ENCODE results near the gene SMCO2. TPM values are rescaled to one million over a fixed set of nuclear protein-coding genes. Genes with fewer than 3 reads are reported as not detected.

Gene SMCO2
- total RNA-seq, 1 experiment from 2014 or later: 1.7 TPM

DNA sequence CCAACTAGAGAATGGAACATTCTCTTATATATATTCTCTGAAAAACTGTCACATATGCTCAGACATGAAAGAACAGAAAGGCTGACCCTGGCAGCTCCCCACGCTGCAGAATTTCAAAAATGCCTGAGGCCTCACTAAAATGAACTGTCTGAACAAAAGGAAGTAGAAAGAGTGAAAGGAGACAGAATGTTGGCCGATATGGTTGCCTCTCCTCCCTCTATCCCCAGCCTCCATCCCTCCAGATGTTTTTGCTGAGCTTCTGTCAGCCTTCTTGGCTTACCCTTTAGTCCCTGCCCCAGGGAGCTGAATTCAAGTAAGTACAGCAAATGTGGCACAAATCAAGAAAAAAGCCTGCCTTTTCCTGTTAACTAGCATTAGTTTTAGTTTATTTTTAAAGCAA lies 6.9 kb downstream of the SMCO2 start:
- no peaks in the 10 kb centered on the region for H3K79me2 ChIP-seq (ENCODE audit: low read length)
- no TSS peak for BruUV-seq (replicated peaks)
- ChIA-PET POLR2A (ENCODE audit: unreplicated experiment) (no interaction called here), CTCF (no interaction called here)
- H3K9me3 ChIP-seq (ENCODE audit: low read length): no peaks in the 10 kb centered on the region
- H4K20me1 ChIP-seq (ENCODE audit: low read length): no peaks in the 10 kb centered on the region
- no peak overlapping the region for H3K9ac ChIP-seq (ENCODE audit: low read length)
- intact Hi-C loops (cut with micrococcal nuclease): no loop called here
- ATAC-seq (no peak), DNase-seq (no peak)
- H3F3A ChIP-seq (ENCODE audit: low read length, unreplicated experiment): no peaks in the 10 kb centered on the region
- no peaks in the 10 kb centered on the region for H3K9me2 ChIP-seq (replicated peaks; ENCODE audit: low read length)
- H3K36me3 ChIP-seq (ENCODE audit: low read depth, low read length): no peaks in the 10 kb centered on the region
- no peak overlapping the region for H3K4me2 ChIP-seq (ENCODE audit: low read length)
- no peaks in the 10 kb centered on the region for H3K27me3 ChIP-seq (ENCODE audit: low read length)
- H3K4me3 ChIP-seq (ENCODE audit: low read length): no peak overlapping the region
- no peaks in the 10 kb centered on the region for H3K4me1 ChIP-seq (ENCODE audit: insufficient read depth, low read length)
- H3K27ac ChIP-seq (ENCODE audit: low read length): no peak overlapping the region
- H2AFZ ChIP-seq (ENCODE audit: low read length): no peak overlapping the region
- TF ChIP-seq, protein P1, sequence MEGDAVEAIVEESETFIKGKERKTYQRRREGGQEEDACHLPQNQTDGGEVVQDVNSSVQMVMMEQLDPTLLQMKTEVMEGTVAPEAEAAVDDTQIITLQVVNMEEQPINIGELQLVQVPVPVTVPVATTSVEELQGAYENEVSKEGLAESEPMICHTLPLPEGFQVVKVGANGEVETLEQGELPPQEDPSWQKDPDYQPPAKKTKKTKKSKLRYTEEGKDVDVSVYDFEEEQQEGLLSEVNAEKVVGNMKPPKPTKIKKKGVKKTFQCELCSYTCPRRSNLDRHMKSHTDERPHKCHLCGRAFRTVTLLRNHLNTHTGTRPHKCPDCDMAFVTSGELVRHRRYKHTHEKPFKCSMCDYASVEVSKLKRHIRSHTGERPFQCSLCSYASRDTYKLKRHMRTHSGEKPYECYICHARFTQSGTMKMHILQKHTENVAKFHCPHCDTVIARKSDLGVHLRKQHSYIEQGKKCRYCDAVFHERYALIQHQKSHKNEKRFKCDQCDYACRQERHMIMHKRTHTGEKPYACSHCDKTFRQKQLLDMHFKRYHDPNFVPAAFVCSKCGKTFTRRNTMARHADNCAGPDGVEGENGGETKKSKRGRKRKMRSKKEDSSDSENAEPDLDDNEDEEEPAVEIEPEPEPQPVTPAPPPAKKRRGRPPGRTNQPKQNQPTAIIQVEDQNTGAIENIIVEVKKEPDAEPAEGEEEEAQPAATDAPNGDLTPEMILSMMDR (conservative IDR thresholded peaks at IDR 0.05; ENCODE audit: low read depth, low read length): no peak

DNA sequence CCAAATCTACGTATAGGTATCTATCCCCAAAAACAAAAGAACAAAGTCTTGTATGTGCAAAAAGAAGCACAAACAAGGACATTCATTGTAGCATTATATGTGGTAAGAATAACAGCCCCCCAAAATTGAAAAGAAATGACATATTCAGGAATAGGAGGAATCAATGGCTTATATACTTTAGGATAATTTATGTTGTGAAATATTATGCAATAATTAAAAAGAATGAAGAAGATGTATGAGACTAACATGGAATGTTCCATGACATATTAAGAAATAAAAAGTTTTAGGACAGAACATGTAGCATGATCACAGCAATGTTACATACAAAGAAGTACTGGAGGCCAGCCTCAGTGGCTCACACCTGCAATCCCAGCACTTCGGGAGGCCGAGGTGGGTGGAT lies 9.1 kb downstream of the SMCO2 start:
- intact Hi-C loops (cut with micrococcal nuclease): no loop called here

DNA sequence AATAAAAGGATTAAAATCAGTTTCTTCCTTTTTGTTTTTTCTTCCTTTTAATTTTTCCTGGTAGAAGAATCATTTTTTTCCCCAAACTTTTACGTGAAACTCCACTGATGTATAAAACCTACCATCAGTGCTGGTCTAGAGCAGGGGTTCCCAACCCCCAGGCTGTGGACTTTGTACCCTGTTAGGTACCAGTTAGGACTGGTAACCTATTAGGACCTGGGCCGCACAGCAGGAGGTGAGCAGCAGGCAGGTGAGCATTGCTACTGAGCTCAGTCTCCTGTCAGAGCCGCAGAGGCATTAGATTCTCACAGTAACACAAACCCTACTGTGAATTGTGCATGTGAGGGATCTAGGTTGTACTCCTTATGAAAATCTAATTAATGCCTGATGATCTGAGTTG lies 10.1 kb downstream of the SMCO2 start:
- ChIA-PET POLR2A (ENCODE audit: unreplicated experiment) (no interaction called here), CTCF (no interaction called here)
- no peak overlapping the region for H3K9ac ChIP-seq (ENCODE audit: low read length)
- no peak for DNase-seq
- H3F3A ChIP-seq (ENCODE audit: low read length, unreplicated experiment): peaks cover 3% of the 10 kb centered on the region
- H3K36me3 ChIP-seq (ENCODE audit: low read depth, low read length): no peaks in the 10 kb centered on the region
- no TSS peak for BruUV-seq (replicated peaks)
- no peaks in the 10 kb centered on the region for H4K20me1 ChIP-seq (ENCODE audit: low read length)
- intact Hi-C loops (cut with micrococcal nuclease): no loop called here
- no peak for ATAC-seq
- peaks cover 21% of the 10 kb centered on the region for H3K4me1 ChIP-seq (ENCODE audit: insufficient read depth, low read length)
- no peak overlapping the region for H3K27ac ChIP-seq (ENCODE audit: low read length)
- no peaks in the 10 kb centered on the region for H3K9me2 ChIP-seq (replicated peaks; ENCODE audit: low read length)
- H3K9me3 ChIP-seq (ENCODE audit: low read length): no peaks in the 10 kb centered on the region
- no peaks in the 10 kb centered on the region for H3K79me2 ChIP-seq (ENCODE audit: low read length)
- no peaks in the 10 kb centered on the region for H3K27me3 ChIP-seq (ENCODE audit: low read length)
- no peak overlapping the region for H3K4me3 ChIP-seq (ENCODE audit: low read length)
- H3K4me2 ChIP-seq (ENCODE audit: low read length): no peak overlapping the region
- no peak overlapping the region for H2AFZ ChIP-seq (ENCODE audit: low read length)
- no peak for TF ChIP-seq EZH2phosphoT487 (IDR thresholded peaks at IDR 0.05; ENCODE audit: borderline replicate concordance, low read length)

More for the DNA sequence above, 9.1 kb downstream of the SMCO2 start:
- H2AFZ ChIP-seq (ENCODE audit: low read length): no peak overlapping the region
- H3K36me3 ChIP-seq (ENCODE audit: low read depth, low read length): no peaks in the 10 kb centered on the region
- no peaks in the 10 kb centered on the region for H3K9me2 ChIP-seq (replicated peaks; ENCODE audit: low read length)
- DNase-seq (no peak), ATAC-seq (no peak)
- no peaks in the 10 kb centered on the region for H4K20me1 ChIP-seq (ENCODE audit: low read length)
- BruUV-seq (replicated peaks): no TSS peak
- CTCF ChIA-PET: interaction anchor here (0.7 kb wide), 1 partner anchor 31 kb away, joined by 3 read pairs; no protein-coding TSS in a partner anchor
- POLR2A ChIA-PET (ENCODE audit: unreplicated experiment): no interaction called here
- no peaks in the 10 kb centered on the region for H3K79me2 ChIP-seq (ENCODE audit: low read length)
- H3K9ac ChIP-seq (ENCODE audit: low read length): no peak overlapping the region
- no peaks in the 10 kb centered on the region for H3K9me3 ChIP-seq (ENCODE audit: low read length)
- no peaks in the 10 kb centered on the region for H3K27me3 ChIP-seq (ENCODE audit: low read length)
- H3K4me2 ChIP-seq (ENCODE audit: low read length): no peak overlapping the region
- no peak overlapping the region for H3K27ac ChIP-seq (ENCODE audit: low read length)
- H3F3A ChIP-seq (ENCODE audit: low read length, unreplicated experiment): peaks cover 3% of the 10 kb centered on the region
- peaks cover 11% of the 10 kb centered on the region for H3K4me1 ChIP-seq (ENCODE audit: insufficient read depth, low read length)
- no peak overlapping the region for H3K4me3 ChIP-seq (ENCODE audit: low read length)
- TF ChIP-seq EZH2phosphoT487 (IDR thresholded peaks at IDR 0.05; ENCODE audit: borderline replicate concordance, low read length): no peak
- TF ChIP-seq EZH2 (IDR thresholded peaks at IDR 0.05; ENCODE audit: low read length, unreplicated experiment): no peak
- TF ChIP-seq, protein P1 (conservative IDR thresholded peaks at IDR 0.05; ENCODE audit: low read depth, low read length): no peak
